Kidney (tissue), 14 donors: Measurements from ENCODE around the gene HIF3A. TPM values are rescaled to one million over a fixed set of nuclear protein-coding genes. Genes with fewer than 3 reads are reported as not detected.

Experiments used
- DNase-seq, 5 donors: peaks; one replicate each; pipeline ENCODE4 v3.0.0-alpha.2; 2013 to 2020
- FAIRE-seq: peaks from 2 replicates; lab custom pipeline; 2012; peaks lifted over from hg19 to GRCh38; lab: Jason Lieb, UNC
- H3K27ac ChIP-seq, 2 donors: one replicate each; pipeline ENCODE4 v1.7.0; 2013; ENCODE audit warnings: low read depth in 2 of 2, low read length in 2 of 2, inconsistent platforms in 1 of 2
- H3K27me3 ChIP-seq: one replicate; pipeline ENCODE4 v1.7.1; 2013; ENCODE audit warnings: low read length, inconsistent platforms; ENCODE audit not compliant: control insufficient read depth, insufficient read depth
- H3K36me3 ChIP-seq, 3 donors: one replicate each; pipeline versions ENCODE4 v1.7.0 to v1.7.1; 2013; ENCODE audit warnings: low read length in 3 of 3, control low read depth in 1 of 3, inconsistent platforms in 1 of 3; ENCODE audit not compliant: insufficient read depth in 3 of 3, control insufficient read depth in 2 of 3
- H3K4me1 ChIP-seq, 3 donors: one replicate each; pipeline versions ENCODE4 v1.7.0 to v1.7.1; 2013; ENCODE audit warnings: low read length in 3 of 3, inconsistent platforms in 1 of 3, low read depth in 1 of 3; ENCODE audit not compliant: control insufficient read depth in 2 of 3, insufficient read depth in 2 of 3
- H3K4me3 ChIP-seq, 3 donors: one replicate each; pipeline versions ENCODE4 v1.7.0 to v1.8.1; 2013; ENCODE audit warnings: low read length in 3 of 3, control low read depth in 1 of 3, inconsistent platforms in 1 of 3
- H3K9ac ChIP-seq, 3 donors: one replicate each; pipeline versions ENCODE4 v1.7.0 to v1.7.1; 2013; ENCODE audit warnings: low read length in 3 of 3, control low read depth in 1 of 3, inconsistent platforms in 1 of 3
- H3K9me3 ChIP-seq, 3 donors: one replicate each; pipeline versions ENCODE4 v1.7.0 to v1.7.1; 2013; ENCODE audit warnings: low read length in 3 of 3, control low read depth in 1 of 3, inconsistent platforms in 1 of 3; ENCODE audit not compliant: control insufficient read depth in 2 of 3, insufficient read depth in 1 of 3
- CTCF ChIP-seq: IDR thresholded peaks from 3 replicates; pipeline ENCODE4 v1.5.1; 2012; ENCODE audit warnings: mild to moderate bottlenecking, moderate library complexity, borderline replicate concordance; ENCODE audit not compliant: insufficient read depth; ENCODE audit errors: extremely low read depth
- intact Hi-C: fragments of 100-400 bp; cut with DNase I; formaldehyde crosslinking; loops from one replicate; pipeline ENCODE4 v1.11.1; 2022
- polyA plus RNA-seq: library from polyadenylated mRNA; stranded (reverse); fragments of 350-450 nt; fragmentation: Illumina TruSeq; extraction: RNeasy Lipid Tissue Mini Kit (QIAGEN cat#74804); gene quantifications from one replicate; pipeline ENCODE4 v1.2.3, GENCODE V29; 2014; ENCODE audit warnings: low read depth, low replicate concordance; ENCODE audit not compliant: insufficient read depth
- total RNA-seq: library from RNA; stranded (reverse); fragmentation: NEBNext Ultra II Directional; extraction: Animal tissue kit (Norgen Biotek cat#: 25700); gene quantifications from one replicate; pipeline ENCODE4 v1.2.1, GENCODE V29; 2021
- donor health status: control.
- donor health status: control.
- donor health status: control.
- donor health status: control.
- donor health status: control.
- donor health status: DM: yes; HTN: yes; CAD: no.
- donor health status: Normal renal cell carcinoma (clear cell type).

Gene HIF3A
- total and polyA plus RNA-seq, 2 donors from 2014 or later = 3.3 to 40.4 TPM

- peak; percentile 63 for TF ChIP-seq CTCF
- intact Hi-C loops = no loop called here
- H3K4me1 ChIP-seq = peaks cover 2 to 32% (median 19%) of the 10 kb centered on the region in 3 donors
- peak within 1 kb of the TSS; percentile 67 to 77 for H3K27ac ChIP-seq
- peak within 1 kb of the TSS; percentile 78 to 94 (median 82) for H3K4me3 ChIP-seq
- H3K27me3 ChIP-seq = no peaks in the 10 kb centered on the region
- FAIRE-seq (no peak), DNase-seq (peak; percentile 95 to 99 (median 96))
- H3K36me3 ChIP-seq = no peaks in the 10 kb centered on the region
- no peaks in the 10 kb centered on the region for H3K9me3 ChIP-seq
- H3K9ac ChIP-seq = peak within 1 kb of the TSS; percentile 58 to 90 (median 87)
These were observed 50.2 kb downstream of the HIF3A start, which contains the start of gene PPP5C for GRCh38 chr19:46346821-46347571. TSS of gene PPP5C (plus strand) at chr19:46347087. CDS start at chr19:46347097, 10 bp downstream.

GRCh38 chr19:46347572-46347883 is 50.7 kb downstream of the HIF3A start:
- Histone ChIP-seq H3K27ac (peak overlapping the region in 1 of 2 donors; percentile 77), H3K4me1 (peaks cover 2 to 35% (median 19%) of the 10 kb centered on the region in 3 donors), H3K9ac (peak overlapping the region; percentile 58 to 87 (median 80)), H3K36me3 (no peaks in the 10 kb centered on the region), H3K4me3 (peak overlapping the region; percentile 78 to 94 (median 82)), H3K9me3 (no peaks in the 10 kb centered on the region), H3K27me3 (no peaks in the 10 kb centered on the region)
- intact Hi-C loops = no loop called here
- no peak for FAIRE-seq
- TF ChIP-seq CTCF = no peak
- DNase-seq = no peak

DNA sequence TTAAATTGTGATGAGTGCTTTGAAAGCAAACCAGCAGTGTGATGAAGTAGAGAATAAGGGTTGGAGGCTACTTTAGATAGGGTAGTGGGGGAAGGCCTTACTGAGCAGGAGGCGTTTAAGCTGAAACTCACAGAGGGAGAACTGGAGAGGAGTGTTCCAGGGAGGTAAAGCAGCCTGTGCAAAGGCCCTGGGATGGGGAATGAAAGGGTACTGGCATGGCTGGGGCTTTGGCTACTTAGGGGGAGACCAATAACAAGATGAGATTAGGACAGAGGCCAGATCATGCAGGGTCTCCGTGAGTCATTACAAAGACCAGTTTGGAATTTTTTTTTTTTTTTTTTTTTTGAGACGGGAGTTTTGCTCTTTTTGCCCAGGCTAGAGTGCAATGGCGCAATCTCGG is 51.1 kb downstream of the HIF3A start:
- Histone ChIP-seq H3K9me3 (no peaks in the 10 kb centered on the region), H3K27ac (no peak overlapping the region), H3K4me1 (peaks cover 2 to 35% (median 19%) of the 10 kb centered on the region in 3 donors), H3K4me3 (peak overlapping the region in 1 of 3 donors; percentile 94), H3K9ac (peak overlapping the region in 1 of 3 donors; percentile 87), H3K27me3 (no peaks in the 10 kb centered on the region), H3K36me3 (peaks cover 0 to under 1% (median 0%) of the 10 kb centered on the region in 3 donors)
- TF ChIP-seq CTCF = no peak
- intact Hi-C loops = no loop called here
- FAIRE-seq (no peak), DNase-seq (no peak)
